NCI-H2227 (cell line): ENCODE data around the gene TMF1.

Experiments
- DNase-seq: peaks from one replicate; lab custom pipeline; 2025; ENCODE audit not compliant: unreplicated experiment; lab: John Stamatoyannopoulos, UW

TMF1 gene

GRCh38 chr3:68984011-68984530, 68.1 kb downstream of the TMF1 start:
- no peak for DNase-seq

DNA sequence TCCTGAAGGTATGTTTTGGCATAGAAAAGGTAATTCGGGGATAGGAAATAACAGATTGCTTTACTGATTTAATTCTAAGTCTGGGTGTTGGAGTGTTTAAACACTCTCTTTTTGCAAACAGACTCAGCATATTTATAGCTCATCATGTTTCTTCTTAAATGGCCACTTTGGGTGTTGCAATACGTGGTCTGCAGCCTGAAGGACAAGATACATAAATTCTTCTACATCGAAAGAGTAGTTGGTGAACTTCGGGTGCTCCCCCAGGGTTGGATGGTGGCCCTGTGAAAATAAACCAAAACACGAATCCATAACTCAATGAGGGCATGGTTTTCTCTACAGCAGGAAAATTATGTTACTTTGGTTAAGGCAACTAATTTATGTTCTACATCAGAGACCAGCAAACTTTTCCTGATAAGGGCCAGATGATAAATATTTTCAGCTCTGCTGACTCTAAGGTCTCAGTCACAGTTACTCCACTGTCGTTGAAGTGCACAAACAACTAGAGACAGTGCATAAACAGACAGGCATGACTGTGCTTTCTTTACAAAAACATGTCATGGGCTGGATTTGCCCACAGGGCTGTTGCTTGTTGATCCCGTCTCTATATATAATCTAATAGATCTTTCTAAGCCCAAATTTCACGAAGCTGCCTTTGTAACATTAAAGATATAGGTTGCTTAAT, 74.5 kb downstream of the TMF1 start:
- no peak for DNase-seq

GRCh38 chr3:68974711-68975110, 77.4 kb downstream of the TMF1 start:
- no peak for DNase-seq

GRCh38 chr3:68973639-68974038, 78.5 kb downstream of the TMF1 start:
- DNase-seq, result no peak

DNA sequence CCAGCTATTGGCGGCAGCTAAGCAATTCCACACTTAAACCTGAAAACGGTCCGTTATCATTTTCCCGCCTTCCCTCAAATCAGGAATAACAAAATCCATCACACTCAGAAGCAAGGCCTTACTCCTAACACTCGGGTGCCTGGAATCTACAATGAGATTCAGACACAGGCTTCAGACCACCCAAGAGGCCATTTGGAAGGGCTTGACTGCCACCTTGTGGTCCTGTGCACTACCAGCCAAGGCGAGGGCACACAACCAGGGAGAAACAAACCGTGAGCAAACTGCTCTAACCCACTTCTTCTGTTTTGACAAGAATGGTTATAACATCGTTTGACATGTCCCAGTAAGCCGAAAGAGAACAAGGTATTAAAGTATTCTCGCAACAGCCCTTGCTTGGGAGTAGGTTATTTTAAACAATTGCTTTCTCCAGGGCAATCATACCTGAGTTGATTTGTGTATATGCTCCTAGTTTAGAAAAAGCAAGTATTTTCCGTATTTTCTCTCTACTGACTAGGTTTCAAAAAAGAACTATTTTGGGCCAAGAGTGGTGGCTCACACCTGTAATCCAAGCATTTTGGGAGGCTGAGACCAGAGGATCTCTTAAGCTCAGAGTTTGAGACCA, 79.7 kb downstream of the TMF1 start:
- DNase-seq, result peak; percentile 66
